Ramos (cell line): ENCODE measurements around the gene ZNF37A.
"Not testable (repeated sequence)": the region's sequence is repeated elsewhere in the genome, so short reads cannot be mapped to it uniquely, and the experiment has no call there.

Experiments
- in situ Hi-C: fragments of 300-500 bp; cut with MboI; formaldehyde crosslinking; loops from one replicate; pipeline ENCODE4 v1.14.3; 2022; ENCODE audit warnings: low sequenced_read_pairs; ENCODE audit not compliant: unreplicated experiment

The ZNF37A gene

GRCh38 chr10:38094158-38094926, at the start of gene ZNF37A:
TSS of gene ZNF37A (plus strand) at chr10:38094337. CDS start at chr10:38096618, 2,281 bp downstream.
- in situ Hi-C loops = no loop called here

DNA sequence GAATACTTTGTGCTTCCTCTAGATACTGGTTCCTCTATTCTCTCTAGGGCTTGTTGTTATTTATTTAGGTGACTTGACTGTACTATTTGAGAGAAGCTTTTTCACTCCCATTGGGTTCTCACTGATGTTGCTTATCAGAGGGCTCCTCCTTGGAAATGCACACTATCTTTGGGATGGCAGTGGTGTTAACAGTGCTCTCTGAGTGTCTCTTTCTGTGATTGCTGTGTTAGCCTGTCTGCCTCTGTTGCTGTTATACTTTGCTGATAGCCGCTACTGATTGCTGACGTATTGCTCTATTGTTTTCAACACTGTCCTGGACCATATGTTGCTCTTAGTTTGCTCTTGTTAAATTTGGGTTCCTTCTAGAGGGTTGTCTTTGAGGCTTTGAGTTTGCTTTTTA, 49.0 kb upstream of the ZNF37A start:
- in situ Hi-C loops = no loop called here

DNA sequence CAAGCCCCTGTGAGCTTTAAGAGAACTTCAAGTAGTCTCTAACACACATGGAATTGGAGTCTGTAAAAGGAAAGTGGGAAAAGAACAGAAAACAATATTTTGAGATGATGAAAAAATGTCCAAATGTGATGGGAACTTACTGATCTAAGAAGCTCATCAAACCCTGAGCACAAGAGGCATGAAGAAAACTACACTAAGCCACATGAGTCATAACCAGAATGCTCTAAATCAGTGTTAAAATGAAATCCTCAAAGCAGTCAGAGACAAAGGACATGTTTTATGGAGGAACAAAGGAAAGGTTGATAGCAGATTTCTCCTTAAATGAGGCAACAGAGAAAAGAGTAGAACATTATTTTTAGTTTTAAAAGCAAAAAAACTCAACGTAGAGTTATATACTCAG, 46.5 kb upstream of the ZNF37A start:
- in situ Hi-C loops = no loop called here

- in situ Hi-C loops = no loop called here
Observed at GRCh38 chr10:38050212-38050611, 43.9 kb upstream of the ZNF37A start.

GRCh38 chr10:38054361-38054797, 39.8 kb upstream of the ZNF37A start:
- in situ Hi-C loops = no loop called here

GRCh38 chr10:38055274-38055894, 38.8 kb upstream of the ZNF37A start:
- in situ Hi-C loops = not testable (repeated sequence)

DNA sequence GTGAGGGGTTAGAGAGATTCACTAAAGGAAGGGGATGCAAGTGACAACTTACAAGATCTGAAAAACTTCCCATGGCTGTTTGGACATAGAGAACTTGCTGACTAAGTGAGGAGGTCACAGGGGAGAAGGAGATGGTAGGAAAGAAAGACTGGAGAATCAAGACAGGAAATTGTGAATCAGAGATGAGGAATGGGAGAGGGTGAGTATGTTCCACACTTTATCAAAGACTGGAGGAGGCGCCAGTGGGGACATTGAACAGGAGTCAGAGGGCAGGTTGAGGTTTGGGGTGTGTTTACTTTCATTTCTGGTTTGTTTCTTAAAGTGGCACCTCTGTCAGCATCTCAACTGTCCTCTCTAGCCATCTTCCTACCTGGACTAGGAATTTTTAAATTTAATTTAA, 24.5 kb upstream of the ZNF37A start:
- in situ Hi-C loops = not testable (repeated sequence)

GRCh38 chr10:38070501-38070900, 23.6 kb upstream of the ZNF37A start:
- in situ Hi-C loops = no loop called here

DNA sequence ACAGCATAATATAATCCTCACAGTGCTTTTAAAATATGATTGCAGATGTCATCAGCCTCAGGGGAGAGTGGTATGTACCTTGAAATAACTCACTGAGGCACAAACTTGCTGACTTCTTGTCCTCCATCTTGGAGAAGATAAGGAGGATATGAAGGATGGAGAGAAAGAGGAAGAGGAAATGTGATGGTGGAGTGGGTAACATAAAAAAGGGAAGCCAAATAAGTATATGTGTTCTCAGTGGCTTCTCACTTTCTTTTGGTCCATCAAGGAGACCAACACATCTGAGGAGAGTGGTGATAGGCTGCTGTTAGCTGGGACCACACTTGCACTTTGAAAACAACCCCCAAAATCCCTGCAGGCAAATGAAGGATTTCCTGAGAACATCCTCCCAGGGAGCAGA, 21.6 kb upstream of the ZNF37A start:
- in situ Hi-C loops = no loop called here

DNA sequence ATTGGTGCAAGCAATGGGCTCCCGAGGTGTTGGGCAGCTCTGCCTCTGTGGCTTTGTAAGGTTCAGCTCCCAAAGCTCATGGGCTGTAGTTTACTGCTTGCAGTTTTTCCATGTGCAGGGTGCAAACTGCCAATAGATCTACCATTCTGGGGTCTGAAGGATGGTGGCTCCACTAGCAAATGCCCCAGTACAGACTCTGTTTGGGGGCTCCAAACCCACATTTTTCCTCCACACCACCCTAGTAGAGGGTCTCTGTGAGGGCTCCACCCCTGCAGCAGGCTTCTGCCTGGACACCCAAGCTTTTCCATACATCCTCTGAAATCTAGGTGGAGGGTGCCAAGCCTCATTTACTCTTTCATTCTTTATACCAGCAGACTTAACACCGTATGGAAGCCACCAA, 17.4 kb upstream of the ZNF37A start:
- in situ Hi-C loops = no loop called here

- in situ Hi-C loops = not testable (repeated sequence)
Observed at GRCh38 chr10:38093318-38093717, 819 bp upstream of the ZNF37A start.

DNA sequence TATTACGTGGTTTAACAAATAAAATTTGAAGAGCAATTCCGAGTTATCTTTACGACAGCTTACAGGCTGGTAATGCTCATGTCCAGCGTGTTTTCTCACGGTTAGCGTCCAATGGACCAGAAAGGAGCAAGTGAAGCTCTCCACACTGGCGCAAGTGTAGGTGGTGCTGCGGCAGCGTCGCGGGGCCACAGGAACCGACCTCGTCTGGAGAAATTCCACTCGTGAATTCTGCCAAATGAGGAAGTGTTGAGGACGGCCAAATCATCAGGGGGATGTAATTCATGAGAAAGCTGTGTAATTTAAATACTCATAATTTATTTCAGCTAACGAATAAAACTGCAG, 350 bp upstream of the ZNF37A start:
- in situ Hi-C loops = no loop called here

- in situ Hi-C loops = no loop called here
Observed at GRCh38 chr10:38094927-38095574, 914 bp downstream of the ZNF37A start.

GRCh38 chr10:38102880-38103279, 8.7 kb downstream of the ZNF37A start:
- in situ Hi-C loops = no loop called here

DNA sequence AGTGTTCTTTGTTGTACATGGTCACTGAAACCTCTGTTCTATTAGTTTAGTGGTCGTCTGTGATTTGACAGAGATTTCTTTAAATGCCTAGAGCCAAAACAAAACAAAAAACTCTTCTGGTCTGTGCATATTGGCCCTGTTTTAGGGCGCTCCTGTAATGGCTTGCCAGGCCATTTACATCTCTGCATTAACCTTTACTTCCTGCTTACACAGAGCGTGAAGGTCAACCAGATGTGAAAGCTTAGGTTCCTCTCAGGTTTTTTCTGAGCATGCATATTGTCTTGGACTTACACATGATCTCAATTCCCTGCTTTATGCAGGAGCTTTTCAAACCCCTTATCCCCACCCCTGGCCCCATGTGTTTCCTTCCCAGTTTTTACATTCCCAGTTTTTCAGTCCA, 9.6 kb downstream of the ZNF37A start:
- in situ Hi-C loops = no loop called here

DNA sequence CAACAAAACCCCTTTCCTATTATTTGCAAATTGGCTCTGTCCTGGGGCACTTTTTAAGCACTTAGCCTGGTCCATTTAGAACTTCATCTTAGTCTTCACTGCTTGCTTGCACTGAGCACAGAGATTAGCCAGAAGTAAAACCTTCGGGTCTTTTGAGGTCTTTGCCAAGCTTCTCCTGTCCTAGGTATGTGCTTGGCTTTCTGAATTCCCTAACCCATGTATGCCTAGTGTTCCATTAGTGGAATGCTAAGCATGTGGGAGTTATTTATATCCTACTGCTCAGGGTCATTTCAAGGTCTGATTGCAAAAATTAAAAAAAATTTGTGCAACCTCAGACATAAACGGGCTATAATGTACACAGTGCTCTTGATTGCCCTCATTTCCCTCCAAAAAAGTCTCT, 18.0 kb downstream of the ZNF37A start:
- in situ Hi-C loops = no loop called here

DNA sequence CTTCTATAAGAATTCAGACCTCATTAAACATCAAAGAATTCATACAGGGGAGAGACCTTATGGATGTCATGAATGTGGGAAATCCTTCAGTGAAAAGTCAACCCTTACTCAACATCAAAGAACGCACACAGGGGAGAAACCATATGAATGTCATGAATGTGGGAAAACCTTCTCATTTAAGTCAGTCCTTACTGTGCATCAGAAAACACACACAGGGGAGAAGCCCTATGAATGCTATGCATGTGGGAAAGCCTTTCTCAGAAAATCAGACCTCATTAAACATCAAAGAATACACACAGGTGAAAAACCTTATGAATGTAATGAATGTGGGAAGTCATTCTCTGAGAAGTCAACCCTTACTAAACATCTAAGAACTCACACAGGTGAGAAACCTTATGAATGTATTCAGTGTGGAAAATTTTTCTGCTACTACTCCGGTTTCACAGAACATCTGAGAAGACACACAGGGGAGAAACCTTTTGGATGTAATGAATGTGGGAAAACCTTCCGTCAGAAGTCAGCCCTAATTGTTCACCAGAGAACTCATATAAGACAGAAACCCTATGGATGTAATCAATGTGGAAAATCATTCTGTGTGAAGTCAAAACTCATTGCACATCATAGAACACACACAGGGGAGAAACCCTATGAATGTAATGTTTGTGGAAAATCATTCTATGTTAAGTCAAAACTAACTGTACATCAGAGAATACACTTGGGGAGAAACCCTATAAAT, 24.1 kb downstream of the ZNF37A start:
- in situ Hi-C loops = no loop called here

GRCh38 chr10:38119038-38119437, 24.9 kb downstream of the ZNF37A start:
- in situ Hi-C loops = no loop called here

DNA sequence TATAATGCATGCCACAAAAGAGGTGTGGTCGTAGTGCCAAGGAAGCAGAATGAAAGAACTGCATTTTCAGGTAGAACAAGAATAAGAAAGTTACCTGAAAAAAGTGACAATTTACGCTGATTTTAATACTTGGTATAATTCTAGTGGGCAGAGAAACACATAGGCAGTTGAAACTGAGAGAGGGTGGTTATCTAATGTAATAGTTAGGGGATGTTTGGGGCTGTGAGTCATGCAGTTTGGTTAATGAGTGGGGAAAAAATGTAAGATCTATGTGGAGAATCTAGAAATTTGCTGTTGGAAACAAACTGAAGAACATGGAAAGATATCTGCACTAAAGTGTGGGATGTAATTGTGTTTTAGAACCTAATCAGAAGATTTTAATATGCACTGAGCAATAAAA, 33.7 kb downstream of the ZNF37A start:
- in situ Hi-C loops = no loop called here

GRCh38 chr10:38143587-38143986, 49.5 kb downstream of the ZNF37A start:
- in situ Hi-C loops = no loop called here
